Measurements from ENCODE around the gene KIF6.
"Not testable (repeated sequence)": the region's sequence is repeated elsewhere in the genome, so short reads cannot be mapped to it uniquely, and the experiment has no call there.

KIF6 gene

GRCh38 chr6:39294899-39295298 lies 430.3 kb downstream of the KIF6 start:
- DNase-seq (ENCODE audit: low read depth, low spot score) = no peak

- no peak for DNase-seq (ENCODE audit: low read depth, low spot score)
Measured at GRCh38 chr6:39294133-39294532, 431.1 kb downstream of the KIF6 start.

GRCh38 chr6:39292637-39293036 lies 432.6 kb downstream of the KIF6 start:
- no peak for DNase-seq (ENCODE audit: low read depth, low spot score)

- DNase-seq (ENCODE audit: low read depth, low spot score) = no peak
Measured at GRCh38 chr6:39289490-39289889, 435.7 kb downstream of the KIF6 start.

- no peak for DNase-seq (ENCODE audit: low read depth, low spot score)
Measured at GRCh38 chr6:39287601-39288000, 437.6 kb downstream of the KIF6 start.

GRCh38 chr6:39286596-39286995 lies 438.6 kb downstream of the KIF6 start:
- not testable (repeated sequence) for DNase-seq (ENCODE audit: low read depth, low spot score)

GRCh38 chr6:39282774-39283173 lies 442.4 kb downstream of the KIF6 start:
- no peak for DNase-seq (ENCODE audit: low read depth, low spot score)

- no peak for DNase-seq (ENCODE audit: low read depth, low spot score)
Measured at GRCh38 chr6:39281312-39281980, 443.8 kb downstream of the KIF6 start.

- DNase-seq (ENCODE audit: low read depth, low spot score) = no peak
Measured at GRCh38 chr6:39280247-39280731, 444.9 kb downstream of the KIF6 start.
